Breast epithelium (tissue), 4 donors: ENCODE measurements around the gene TMEM80. TPM values are rescaled to one million over a fixed set of nuclear protein-coding genes. Genes with fewer than 3 reads are reported as not detected.

ENCODE experiments used
- DNase-seq, 2 donors: peaks; one replicate each; pipeline ENCODE4 v3.0.0-alpha.2; 2019; ENCODE audit warnings: low spot score in 2 of 2
- H3K27ac ChIP-seq, 2 donors: fragments of 200-600 bp; sonication (generic) in 1 of 2; one replicate each; pipeline ENCODE4 v1.5.1; 2016 to 2019; ENCODE audit warnings: mild to moderate bottlenecking in 1 of 2
- H3K27me3 ChIP-seq, 2 donors: fragments of 200-600 bp; sonication (generic) in 1 of 2; one replicate each; pipeline versions ENCODE4 v1.5.1 to v1.6.0; 2017 to 2019; ENCODE audit warnings: control low read depth in 1 of 2, mild to moderate bottlenecking in 1 of 2
- H3K36me3 ChIP-seq: fragments of 200-600 bp; one replicate; pipeline ENCODE4 v1.5.1; 2019
- H3K4me1 ChIP-seq, 2 donors: fragments of 200-600 bp; sonication (generic); one replicate each; pipeline ENCODE4 v1.5.1; 2016 to 2019; ENCODE audit warnings: control low read depth in 1 of 2
- H3K4me3 ChIP-seq, 3 donors: fragments of 200-600 bp; sonication (generic); 1 replicate in 2 of 3; 2 replicates in 1 of 3; pipeline ENCODE4 v1.5.1; 2016 to 2019; ENCODE audit warnings: mild to moderate bottlenecking in 3 of 3, moderate library complexity in 2 of 3
- H3K9me3 ChIP-seq, 2 donors: fragments of 200-600 bp; sonication (generic) in 1 of 2; one replicate each; pipeline ENCODE4 v1.5.1; 2016 to 2019; ENCODE audit warnings: control low read depth in 1 of 2
- POLR2A ChIP-seq: fragments of 450-650 bp; IDR thresholded peaks from one replicate; pipeline ENCODE4 v1.6.1; 2016; ENCODE audit warnings: antibody characterized with exemption, mild to moderate bottlenecking, moderate library complexity
- POLR2AphosphoS5 ChIP-seq, 3 donors: sonication (generic); formaldehyde crosslinking; IDR thresholded peaks; one replicate each; pipeline ENCODE4 v1.6.1; 2017; ENCODE audit warnings: antibody characterized with exemption in 3 of 3
- intact Hi-C: fragments of 100-400 bp; cut with DNase I; formaldehyde crosslinking; loops from one replicate; pipeline ENCODE4 v1.15.1; 2023; ENCODE audit warnings: low total_unique reads
- total RNA-seq, 3 donors: library from RNA; depleted of rRNA; stranded (reverse); fragments of >200 nt; gene quantifications; one replicate each; pipeline ENCODE4 v1.1.0, GENCODE V29; 2016
- TF ChIP-seq, protein P1 (sequence below), 3 donors: fragments of 450-650 bp; IDR thresholded peaks; one replicate each; pipeline ENCODE4 v1.5.1; 2016 to 2017; ENCODE audit warnings: antibody characterized with exemption in 3 of 3, mild to moderate bottlenecking in 3 of 3, moderate library complexity in 3 of 3

TMEM80 gene
- total RNA-seq, 3 donors from 2014 or later: 25.9 to 51.8 (median 29.1) TPM

DNA sequence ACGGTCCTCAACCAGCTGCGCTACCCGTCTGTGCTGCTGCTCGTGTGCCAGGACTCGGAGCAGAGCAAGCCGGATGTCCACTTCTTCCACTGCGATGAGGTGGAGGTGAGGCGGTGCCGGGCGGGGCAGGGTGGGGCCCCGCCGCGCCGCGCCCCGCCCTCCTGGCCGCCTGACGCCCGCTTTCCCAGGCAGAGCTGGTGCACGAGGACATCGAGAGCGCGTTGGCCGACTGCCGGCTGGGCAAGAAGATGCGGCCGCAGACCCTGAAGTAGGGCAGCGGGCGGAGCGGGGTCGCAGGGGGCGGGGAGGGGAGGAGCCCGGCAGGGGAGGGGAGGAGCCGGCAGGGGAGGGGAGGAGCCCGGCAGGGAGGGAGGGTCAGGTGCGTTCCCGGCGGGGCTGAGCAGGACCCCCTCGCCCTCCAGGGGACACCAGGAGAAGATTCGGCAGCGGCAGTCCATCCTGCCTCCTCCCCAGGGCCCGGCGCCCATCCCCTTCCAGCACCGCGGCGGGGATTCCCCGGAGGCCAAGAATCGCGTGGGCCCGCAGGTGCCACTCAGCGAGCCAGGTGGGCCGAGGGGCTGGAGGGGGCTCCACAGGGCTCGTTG, 25.1 kb downstream of the TMEM80 start:
- Histone ChIP-seq H3K9me3 (no peaks in the 10 kb centered on the region), H3K36me3 (no peaks in the 10 kb centered on the region), H3K4me1 (peaks cover 0 to 3% of the 10 kb centered on the region in 2 donors), H3K27ac (no peak overlapping the region), H3K4me3 (no peak overlapping the region), H3K27me3 (no peaks in the 10 kb centered on the region)
- no peak for DNase-seq
- intact Hi-C loops: no loop called here
- no peak for TF ChIP-seq POLR2AphosphoS5 (IDR thresholded peaks at IDR 0.05)
- TF ChIP-seq, protein P1, sequence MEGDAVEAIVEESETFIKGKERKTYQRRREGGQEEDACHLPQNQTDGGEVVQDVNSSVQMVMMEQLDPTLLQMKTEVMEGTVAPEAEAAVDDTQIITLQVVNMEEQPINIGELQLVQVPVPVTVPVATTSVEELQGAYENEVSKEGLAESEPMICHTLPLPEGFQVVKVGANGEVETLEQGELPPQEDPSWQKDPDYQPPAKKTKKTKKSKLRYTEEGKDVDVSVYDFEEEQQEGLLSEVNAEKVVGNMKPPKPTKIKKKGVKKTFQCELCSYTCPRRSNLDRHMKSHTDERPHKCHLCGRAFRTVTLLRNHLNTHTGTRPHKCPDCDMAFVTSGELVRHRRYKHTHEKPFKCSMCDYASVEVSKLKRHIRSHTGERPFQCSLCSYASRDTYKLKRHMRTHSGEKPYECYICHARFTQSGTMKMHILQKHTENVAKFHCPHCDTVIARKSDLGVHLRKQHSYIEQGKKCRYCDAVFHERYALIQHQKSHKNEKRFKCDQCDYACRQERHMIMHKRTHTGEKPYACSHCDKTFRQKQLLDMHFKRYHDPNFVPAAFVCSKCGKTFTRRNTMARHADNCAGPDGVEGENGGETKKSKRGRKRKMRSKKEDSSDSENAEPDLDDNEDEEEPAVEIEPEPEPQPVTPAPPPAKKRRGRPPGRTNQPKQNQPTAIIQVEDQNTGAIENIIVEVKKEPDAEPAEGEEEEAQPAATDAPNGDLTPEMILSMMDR (IDR thresholded peaks at IDR 0.05): no peak
- no peak for TF ChIP-seq POLR2A

DNA sequence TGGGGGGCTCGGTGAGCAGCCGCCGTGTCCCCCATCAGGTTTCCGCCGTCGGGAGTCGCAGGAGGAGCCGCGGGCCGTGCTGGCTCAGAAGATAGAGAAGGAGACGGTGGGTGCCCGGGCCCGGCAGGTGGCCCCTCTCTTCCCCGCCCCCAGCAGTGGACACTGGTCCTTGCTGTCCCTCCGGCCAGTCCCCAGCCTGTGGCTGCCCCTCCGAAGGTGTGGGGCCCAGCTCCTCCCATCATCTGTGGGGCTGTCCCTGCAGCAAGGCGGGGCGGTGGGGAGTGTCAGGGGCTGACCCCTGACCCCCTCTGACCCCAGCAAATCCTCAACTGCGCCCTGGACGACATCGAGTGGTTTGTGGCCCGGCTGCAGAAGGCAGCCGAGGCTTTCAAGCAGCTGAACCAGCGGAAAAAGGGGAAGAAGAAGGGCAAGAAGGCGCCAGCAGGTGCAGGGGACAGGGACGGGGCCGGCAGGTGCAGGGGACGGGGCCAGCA, 25.7 kb downstream of the TMEM80 start:
- intact Hi-C loops: no loop called here
- no peak for DNase-seq
- Histone ChIP-seq H3K36me3 (no peaks in the 10 kb centered on the region), H3K4me1 (peaks cover 0 to 8% of the 10 kb centered on the region in 2 donors), H3K9me3 (no peaks in the 10 kb centered on the region), H3K27ac (no peak overlapping the region), H3K4me3 (no peak overlapping the region), H3K27me3 (no peaks in the 10 kb centered on the region)
- TF ChIP-seq POLR2A (no peak), POLR2AphosphoS5 (IDR thresholded peaks at IDR 0.05) (no peak)
- TF ChIP-seq, protein P1 (IDR thresholded peaks at IDR 0.05): no peak

DNA sequence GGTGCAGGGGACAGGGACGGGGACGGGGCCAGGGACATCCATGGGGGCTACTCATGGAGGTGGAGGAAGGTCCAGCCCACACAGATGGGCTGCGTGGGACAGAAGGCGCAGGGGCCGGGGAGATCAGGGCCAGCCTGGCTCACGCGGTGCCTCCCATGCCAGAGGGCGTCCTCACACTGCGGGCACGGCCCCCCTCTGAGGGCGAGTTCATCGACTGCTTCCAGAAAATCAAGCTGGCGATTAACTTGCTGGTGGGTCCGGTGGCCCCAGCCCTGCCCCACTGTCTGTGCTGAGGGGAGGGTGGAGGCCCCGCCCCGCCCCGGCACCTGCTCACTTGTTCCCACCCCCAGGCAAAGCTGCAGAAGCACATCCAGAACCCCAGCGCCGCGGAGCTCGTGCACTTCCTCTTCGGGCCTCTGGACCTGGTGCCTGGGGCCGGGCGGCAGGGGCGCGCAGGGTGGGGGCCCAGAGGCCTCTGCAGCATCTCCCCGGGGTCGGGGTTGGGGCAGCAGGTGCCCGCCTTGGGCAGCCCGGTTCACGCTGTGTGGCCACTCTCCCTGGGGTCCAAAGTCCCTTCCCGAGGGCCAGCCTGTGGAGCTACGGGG, 26.2 kb downstream of the TMEM80 start:
- H3K27ac ChIP-seq: no peak overlapping the region
- intact Hi-C loops: no loop called here
- no peaks in the 10 kb centered on the region for H3K36me3 ChIP-seq
- DNase-seq: no peak
- H3K4me3 ChIP-seq: no peak overlapping the region
- peaks cover 0 to 14% of the 10 kb centered on the region in 2 donors for H3K4me1 ChIP-seq
- H3K9me3 ChIP-seq: no peaks in the 10 kb centered on the region
- H3K27me3 ChIP-seq: no peaks in the 10 kb centered on the region
- TF ChIP-seq POLR2AphosphoS5 (IDR thresholded peaks at IDR 0.05) (no peak), POLR2A (no peak)
- TF ChIP-seq, protein P1 (IDR thresholded peaks at IDR 0.05): no peak

DNA sequence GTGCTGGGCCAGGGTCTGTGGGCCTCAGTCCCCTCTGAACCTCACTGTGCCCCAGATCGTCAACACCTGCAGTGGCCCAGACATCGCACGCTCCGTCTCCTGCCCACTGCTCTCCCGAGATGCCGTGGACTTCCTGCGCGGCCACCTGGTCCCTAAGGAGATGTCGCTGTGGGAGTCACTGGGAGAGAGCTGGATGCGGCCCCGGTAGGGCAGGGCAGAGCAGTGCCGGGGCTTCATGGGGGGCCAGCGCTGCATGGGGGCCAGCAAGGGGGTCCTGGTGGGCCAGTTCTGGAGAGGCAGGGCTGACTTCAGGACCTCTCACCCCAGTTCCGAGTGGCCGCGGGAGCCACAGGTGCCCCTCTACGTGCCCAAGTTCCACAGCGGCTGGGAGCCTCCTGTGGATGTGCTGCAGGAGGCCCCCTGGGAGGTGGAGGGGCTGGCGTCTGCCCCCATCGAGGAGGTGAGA, 26.8 kb downstream of the TMEM80 start:
- peaks cover 0 to 19% of the 10 kb centered on the region in 2 donors for H3K4me1 ChIP-seq
- H3K27ac ChIP-seq: no peak overlapping the region
- no peak for TF ChIP-seq POLR2AphosphoS5 (IDR thresholded peaks at IDR 0.05)
- TF ChIP-seq, protein P1 (IDR thresholded peaks at IDR 0.05): no peak
- TF ChIP-seq POLR2A: no peak
- H3K9me3 ChIP-seq: no peaks in the 10 kb centered on the region
- H3K27me3 ChIP-seq: no peaks in the 10 kb centered on the region
- no peaks in the 10 kb centered on the region for H3K36me3 ChIP-seq
- DNase-seq: no peak
- H3K4me3 ChIP-seq: no peak overlapping the region
- intact Hi-C loops: no loop called here
